Measurements from ENCODE around the gene NLK.

NLK gene

DNA sequence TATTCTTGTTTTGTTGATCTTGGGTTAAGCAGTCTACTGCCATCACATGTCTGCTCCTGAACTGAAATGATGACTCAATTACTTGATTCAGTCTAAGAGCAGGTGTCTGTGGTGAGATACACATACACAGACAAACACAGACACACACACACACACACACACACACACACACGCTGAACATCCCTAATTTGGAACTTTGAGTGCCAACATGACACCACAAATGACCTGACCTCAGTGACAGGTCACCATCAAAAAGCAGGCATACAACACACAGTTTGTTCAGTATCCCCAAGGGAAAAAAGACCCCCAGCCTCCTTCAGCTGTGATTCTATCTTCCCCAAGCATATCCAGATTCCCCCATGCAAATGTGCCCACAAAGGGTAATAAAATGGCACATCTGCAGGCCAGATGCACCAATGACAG is 146.4 kb downstream of the NLK start:
- no peaks in the 10 kb centered on the region for H3K4me1 ChIP-seq (ENCODE audit: control insufficient read depth, insufficient read depth, low read length)
- peaks cover 9 to 12% of the 10 kb centered on the region in 2 donors for H3K36me3 ChIP-seq (ENCODE audit: control insufficient read depth in 2 of 2, insufficient read depth in 2 of 2, low read length in 2 of 2)

GRCh38 chr17:28189667-28190066 is 147.2 kb downstream of the NLK start:
- no peaks in the 10 kb centered on the region for H3K27me3 ChIP-seq (ENCODE audit: control insufficient read depth in 1 of 2, insufficient read depth in 2 of 2, low read length in 2 of 2)
- no peak overlapping the region for H3K4me3 ChIP-seq (ENCODE audit: low read length in 2 of 2)
- no peak overlapping the region for H3K9ac ChIP-seq (ENCODE audit: low read length in 2 of 2)
- H3K9me3 ChIP-seq (ENCODE audit: control insufficient read depth in 2 of 2, low read length in 2 of 2) = no peaks in the 10 kb centered on the region
- no peaks in the 10 kb centered on the region for H3K4me1 ChIP-seq (ENCODE audit: control insufficient read depth, insufficient read depth, low read length)
- peaks cover 10 to 12% of the 10 kb centered on the region in 2 donors for H3K36me3 ChIP-seq (ENCODE audit: control insufficient read depth in 2 of 2, insufficient read depth in 2 of 2, low read length in 2 of 2)
- no peak overlapping the region for H3K27ac ChIP-seq (ENCODE audit: low read length)

More for the DNA sequence above, 146.4 kb downstream of the NLK start:
- Histone ChIP-seq H3K4me3 (ENCODE audit: low read length in 2 of 2) (no peak overlapping the region), H3K27ac (ENCODE audit: low read length) (no peak overlapping the region), H3K9me3 (ENCODE audit: control insufficient read depth in 2 of 2, low read length in 2 of 2) (no peaks in the 10 kb centered on the region), H3K27me3 (ENCODE audit: control insufficient read depth in 1 of 2, insufficient read depth in 2 of 2, low read length in 2 of 2) (no peaks in the 10 kb centered on the region), H3K9ac (ENCODE audit: low read length in 2 of 2) (no peak overlapping the region)

- no peak overlapping the region for H3K9ac ChIP-seq (ENCODE audit: low read length in 2 of 2)
- H3K36me3 ChIP-seq (ENCODE audit: control insufficient read depth in 2 of 2, insufficient read depth in 2 of 2, low read length in 2 of 2) = peaks cover 10 to 13% of the 10 kb centered on the region in 2 donors
- no peak overlapping the region for H3K4me3 ChIP-seq (ENCODE audit: low read length in 2 of 2)
- H3K9me3 ChIP-seq (ENCODE audit: control insufficient read depth in 2 of 2, low read length in 2 of 2) = no peaks in the 10 kb centered on the region
- no peaks in the 10 kb centered on the region for H3K4me1 ChIP-seq (ENCODE audit: control insufficient read depth, insufficient read depth, low read length)
- no peak overlapping the region for H3K27ac ChIP-seq (ENCODE audit: low read length)
- H3K27me3 ChIP-seq (ENCODE audit: control insufficient read depth in 1 of 2, insufficient read depth in 2 of 2, low read length in 2 of 2) = no peaks in the 10 kb centered on the region
Measured at GRCh38 chr17:28191018-28191417, 148.5 kb downstream of the NLK start.

- Histone ChIP-seq H3K9me3 (ENCODE audit: control insufficient read depth in 2 of 2, low read length in 2 of 2) (no peaks in the 10 kb centered on the region), H3K4me1 (ENCODE audit: control insufficient read depth, insufficient read depth, low read length) (no peaks in the 10 kb centered on the region), H3K4me3 (ENCODE audit: low read length in 2 of 2) (no peak overlapping the region), H3K36me3 (ENCODE audit: control insufficient read depth in 2 of 2, insufficient read depth in 2 of 2, low read length in 2 of 2) (peaks cover 8 to 16% of the 10 kb centered on the region in 2 donors), H3K27ac (ENCODE audit: low read length) (no peak overlapping the region), H3K27me3 (ENCODE audit: control insufficient read depth in 1 of 2, insufficient read depth in 2 of 2, low read length in 2 of 2) (no peaks in the 10 kb centered on the region), H3K9ac (ENCODE audit: low read length in 2 of 2) (no peak overlapping the region)
Measured at GRCh38 chr17:28193241-28193640, 150.8 kb downstream of the NLK start.

- Histone ChIP-seq H3K27me3 (ENCODE audit: control insufficient read depth in 1 of 2, insufficient read depth in 2 of 2, low read length in 2 of 2) (no peaks in the 10 kb centered on the region), H3K9ac (ENCODE audit: low read length in 2 of 2) (no peak overlapping the region), H3K27ac (ENCODE audit: low read length) (no peak overlapping the region), H3K36me3 (ENCODE audit: control insufficient read depth in 2 of 2, insufficient read depth in 2 of 2, low read length in 2 of 2) (peaks cover 8 to 11% of the 10 kb centered on the region in 2 donors), H3K4me3 (ENCODE audit: low read length in 2 of 2) (no peak overlapping the region), H3K9me3 (ENCODE audit: control insufficient read depth in 2 of 2, low read length in 2 of 2) (no peaks in the 10 kb centered on the region), H3K4me1 (ENCODE audit: control insufficient read depth, insufficient read depth, low read length) (no peaks in the 10 kb centered on the region)
Measured at GRCh38 chr17:28194382-28194781, 151.9 kb downstream of the NLK start.

- Histone ChIP-seq H3K9me3 (ENCODE audit: control insufficient read depth in 2 of 2, low read length in 2 of 2) (no peaks in the 10 kb centered on the region), H3K9ac (ENCODE audit: low read length in 2 of 2) (no peak overlapping the region), H3K36me3 (ENCODE audit: control insufficient read depth in 2 of 2, insufficient read depth in 2 of 2, low read length in 2 of 2) (peaks cover 4 to 11% of the 10 kb centered on the region in 2 donors), H3K27me3 (ENCODE audit: control insufficient read depth in 1 of 2, insufficient read depth in 2 of 2, low read length in 2 of 2) (no peaks in the 10 kb centered on the region), H3K4me3 (ENCODE audit: low read length in 2 of 2) (no peak overlapping the region), H3K4me1 (ENCODE audit: control insufficient read depth, insufficient read depth, low read length) (no peaks in the 10 kb centered on the region), H3K27ac (ENCODE audit: low read length) (no peak overlapping the region)
Measured at GRCh38 chr17:28196636-28197035, 154.2 kb downstream of the NLK start.

- H3K9me3 ChIP-seq (ENCODE audit: control insufficient read depth in 2 of 2, low read length in 2 of 2) = no peaks in the 10 kb centered on the region
- H3K9ac ChIP-seq (ENCODE audit: low read length in 2 of 2) = no peak overlapping the region
- H3K36me3 ChIP-seq (ENCODE audit: control insufficient read depth in 2 of 2, insufficient read depth in 2 of 2, low read length in 2 of 2) = peaks cover 1 to 6% of the 10 kb centered on the region in 2 donors
- no peaks in the 10 kb centered on the region for H3K4me1 ChIP-seq (ENCODE audit: control insufficient read depth, insufficient read depth, low read length)
- no peaks in the 10 kb centered on the region for H3K27me3 ChIP-seq (ENCODE audit: control insufficient read depth in 1 of 2, insufficient read depth in 2 of 2, low read length in 2 of 2)
- H3K27ac ChIP-seq (ENCODE audit: low read length) = no peak overlapping the region
- no peak overlapping the region for H3K4me3 ChIP-seq (ENCODE audit: low read length in 2 of 2)
Measured at GRCh38 chr17:28199115-28199514, 156.6 kb downstream of the NLK start.

DNA sequence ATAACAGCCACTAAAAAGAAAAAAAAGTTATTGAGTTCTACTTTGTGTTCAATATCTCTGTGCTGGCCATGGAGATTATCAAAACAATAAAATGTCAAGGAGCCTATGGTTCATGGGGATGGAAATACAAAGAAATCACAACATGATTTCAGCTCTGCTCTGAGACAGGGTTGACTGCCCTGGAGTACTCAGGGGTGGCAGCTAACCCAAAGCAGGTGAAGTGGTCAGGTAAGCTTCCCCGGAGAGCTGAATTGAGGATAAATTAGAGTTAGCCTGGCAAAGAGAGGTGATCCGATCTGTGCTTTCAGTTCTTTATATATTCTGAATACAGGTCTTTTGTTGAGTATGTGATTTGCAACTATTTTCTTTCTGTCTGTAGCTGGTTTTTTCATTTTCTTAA is 157.3 kb downstream of the NLK start:
- Histone ChIP-seq H3K9ac (ENCODE audit: low read length in 2 of 2) (no peak overlapping the region), H3K27ac (ENCODE audit: low read length) (no peak overlapping the region), H3K27me3 (ENCODE audit: control insufficient read depth in 1 of 2, insufficient read depth in 2 of 2, low read length in 2 of 2) (no peaks in the 10 kb centered on the region), H3K4me1 (ENCODE audit: control insufficient read depth, insufficient read depth, low read length) (no peaks in the 10 kb centered on the region), H3K9me3 (ENCODE audit: control insufficient read depth in 2 of 2, low read length in 2 of 2) (no peaks in the 10 kb centered on the region), H3K36me3 (ENCODE audit: control insufficient read depth in 2 of 2, insufficient read depth in 2 of 2, low read length in 2 of 2) (peaks cover 0 to 6% of the 10 kb centered on the region in 2 donors), H3K4me3 (ENCODE audit: low read length in 2 of 2) (no peak overlapping the region)

DNA sequence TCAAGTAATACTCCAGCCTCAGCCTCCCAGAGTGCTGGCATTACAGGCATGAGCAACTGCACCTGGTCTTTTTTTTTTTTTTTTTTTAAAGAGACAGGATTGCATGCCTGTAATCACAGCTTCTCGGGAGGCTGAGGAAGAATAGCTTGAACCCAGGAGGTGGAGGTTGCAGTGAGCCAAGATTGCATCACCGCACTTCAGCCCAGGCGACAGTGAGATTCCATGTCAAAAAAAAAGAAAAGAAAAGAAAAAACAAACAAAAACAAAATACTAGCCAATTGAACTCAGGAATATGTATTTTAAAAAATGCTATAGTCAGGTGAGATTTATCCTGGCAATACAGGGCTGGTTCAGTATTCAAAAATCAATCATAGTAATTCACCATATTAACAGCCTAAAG is 158.8 kb downstream of the NLK start:
- Histone ChIP-seq H3K27ac (ENCODE audit: low read length) (no peak overlapping the region), H3K4me3 (ENCODE audit: low read length in 2 of 2) (no peak overlapping the region), H3K9me3 (ENCODE audit: control insufficient read depth in 2 of 2, low read length in 2 of 2) (no peaks in the 10 kb centered on the region), H3K36me3 (ENCODE audit: control insufficient read depth in 2 of 2, insufficient read depth in 2 of 2, low read length in 2 of 2) (no peaks in the 10 kb centered on the region), H3K4me1 (ENCODE audit: control insufficient read depth, insufficient read depth, low read length) (no peaks in the 10 kb centered on the region), H3K27me3 (ENCODE audit: control insufficient read depth in 1 of 2, insufficient read depth in 2 of 2, low read length in 2 of 2) (peaks cover 0 to 3% of the 10 kb centered on the region in 2 donors), H3K9ac (ENCODE audit: low read length in 2 of 2) (no peak overlapping the region)

DNA sequence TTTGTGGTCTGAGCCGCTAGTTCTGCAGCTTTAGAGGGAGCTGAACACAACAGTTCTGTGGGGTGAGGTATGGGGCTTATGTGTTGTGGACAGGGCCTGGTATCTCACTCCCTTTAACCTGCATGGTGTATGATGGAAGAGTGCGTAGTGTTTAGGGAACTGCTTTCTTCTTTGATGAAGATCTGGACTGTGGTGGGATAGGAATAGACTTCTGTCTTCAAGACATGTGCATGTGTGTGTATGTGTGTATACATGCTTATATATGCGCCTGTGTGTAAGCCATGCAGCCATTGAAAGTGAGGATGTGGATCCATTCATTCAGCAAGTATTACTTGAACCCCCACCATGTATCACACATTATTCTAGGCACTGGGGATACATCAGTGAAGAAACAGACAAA is 161.8 kb downstream of the NLK start:
- no peaks in the 10 kb centered on the region for H3K9me3 ChIP-seq (ENCODE audit: control insufficient read depth in 2 of 2, low read length in 2 of 2)

GRCh38 chr17:28204751-28205150 is 162.3 kb downstream of the NLK start:
- Histone ChIP-seq H3K27me3 (ENCODE audit: control insufficient read depth in 1 of 2, insufficient read depth in 2 of 2, low read length in 2 of 2) (peaks cover 0 to 3% of the 10 kb centered on the region in 2 donors), H3K4me1 (ENCODE audit: control insufficient read depth, insufficient read depth, low read length) (no peaks in the 10 kb centered on the region), H3K9ac (ENCODE audit: low read length in 2 of 2) (no peak overlapping the region), H3K36me3 (ENCODE audit: control insufficient read depth in 2 of 2, insufficient read depth in 2 of 2, low read length in 2 of 2) (no peaks in the 10 kb centered on the region), H3K4me3 (ENCODE audit: low read length in 2 of 2) (no peak overlapping the region), H3K9me3 (ENCODE audit: control insufficient read depth in 2 of 2, low read length in 2 of 2) (no peaks in the 10 kb centered on the region), H3K27ac (ENCODE audit: low read length) (no peak overlapping the region)

More for the DNA sequence above, 161.8 kb downstream of the NLK start:
- Histone ChIP-seq H3K27me3 (ENCODE audit: control insufficient read depth in 1 of 2, insufficient read depth in 2 of 2, low read length in 2 of 2) (peaks cover 0 to 3% of the 10 kb centered on the region in 2 donors), H3K36me3 (ENCODE audit: control insufficient read depth in 2 of 2, insufficient read depth in 2 of 2, low read length in 2 of 2) (no peaks in the 10 kb centered on the region), H3K27ac (ENCODE audit: low read length) (no peak overlapping the region), H3K4me3 (ENCODE audit: low read length in 2 of 2) (no peak overlapping the region), H3K4me1 (ENCODE audit: control insufficient read depth, insufficient read depth, low read length) (no peaks in the 10 kb centered on the region), H3K9ac (ENCODE audit: low read length in 2 of 2) (no peak overlapping the region)

Data from stomach smooth muscle (tissue), 2 donors.